A673 (cell line): ENCODE measurements around the gene COA1.

Experiments
- EZH2 ChIP-seq: fragments of 200-600 bp; sonication (generic); IDR thresholded peaks from 2 replicates; pipeline ENCODE4 v1.6.1; 2017; ENCODE audit warnings: borderline replicate concordance, low read depth, mild to moderate bottlenecking, mixed read lengths, antibody characterized with exemption, low read length; ENCODE audit not compliant: poor library complexity, severe bottlenecking
- TF ChIP-seq, protein P1 (sequence below): fragments of 300-800, 200-600 bp; sonication (generic); conservative IDR thresholded peaks from 2 replicates; pipeline ENCODE4 v1.5.1; 2017; ENCODE audit warnings: low read depth, mild to moderate bottlenecking, antibody characterized with exemption, low read length, moderate library complexity, mixed read lengths

DNA sequence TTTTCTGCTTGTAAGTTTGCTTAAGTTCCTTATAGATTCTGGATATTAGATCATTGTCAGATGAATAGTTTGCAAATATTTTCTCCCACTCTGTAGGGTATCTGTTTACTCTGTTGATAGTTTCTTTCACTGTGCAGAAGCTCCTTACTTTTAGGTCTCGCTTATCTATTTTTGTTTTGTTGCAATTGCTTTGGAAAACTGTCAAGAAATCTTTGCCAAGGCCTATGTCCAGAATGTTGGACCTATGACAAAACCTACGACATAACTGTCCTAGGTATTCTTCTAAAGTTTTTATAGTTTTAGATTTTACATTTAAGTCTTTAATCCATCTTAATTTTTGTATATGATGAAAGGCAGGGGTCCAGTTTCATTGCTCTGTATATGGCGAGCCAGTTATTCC is 27.4 kb downstream of the COA1 start:
- TF ChIP-seq, protein P1, sequence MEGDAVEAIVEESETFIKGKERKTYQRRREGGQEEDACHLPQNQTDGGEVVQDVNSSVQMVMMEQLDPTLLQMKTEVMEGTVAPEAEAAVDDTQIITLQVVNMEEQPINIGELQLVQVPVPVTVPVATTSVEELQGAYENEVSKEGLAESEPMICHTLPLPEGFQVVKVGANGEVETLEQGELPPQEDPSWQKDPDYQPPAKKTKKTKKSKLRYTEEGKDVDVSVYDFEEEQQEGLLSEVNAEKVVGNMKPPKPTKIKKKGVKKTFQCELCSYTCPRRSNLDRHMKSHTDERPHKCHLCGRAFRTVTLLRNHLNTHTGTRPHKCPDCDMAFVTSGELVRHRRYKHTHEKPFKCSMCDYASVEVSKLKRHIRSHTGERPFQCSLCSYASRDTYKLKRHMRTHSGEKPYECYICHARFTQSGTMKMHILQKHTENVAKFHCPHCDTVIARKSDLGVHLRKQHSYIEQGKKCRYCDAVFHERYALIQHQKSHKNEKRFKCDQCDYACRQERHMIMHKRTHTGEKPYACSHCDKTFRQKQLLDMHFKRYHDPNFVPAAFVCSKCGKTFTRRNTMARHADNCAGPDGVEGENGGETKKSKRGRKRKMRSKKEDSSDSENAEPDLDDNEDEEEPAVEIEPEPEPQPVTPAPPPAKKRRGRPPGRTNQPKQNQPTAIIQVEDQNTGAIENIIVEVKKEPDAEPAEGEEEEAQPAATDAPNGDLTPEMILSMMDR, result no peak
- no peak for TF ChIP-seq EZH2
